Stomach (tissue), 9 donors: ENCODE data around the gene GZMM. TPM values are rescaled to one million over a fixed set of nuclear protein-coding genes. Genes with fewer than 3 reads are reported as not detected.

Experiments used
- DNase-seq, 2 donors: peaks; one replicate each; pipeline versions ENCODE4 v3.0.0 to v3.0.0-alpha.2; 2013 to 2019
- H3K27ac ChIP-seq, 5 donors: fragments of 200-600 bp in 4 of 5; sonication (generic) in 4 of 5; one replicate each; pipeline ENCODE4 v1.5.1; 2013 to 2019; ENCODE audit warnings: mild to moderate bottlenecking in 1 of 5, moderate library complexity in 1 of 5
- H3K27me3 ChIP-seq, 3 donors: fragments of 200-600 bp; sonication (generic); one replicate each; pipeline ENCODE4 v1.5.1; 2017 to 2019; ENCODE audit warnings: mixed run types in 1 of 3
- H3K36me3 ChIP-seq, 4 donors: fragments of 200-600 bp; sonication (generic); 1 replicate in 3 of 4; 2 replicates in 1 of 4; pipeline ENCODE4 v1.5.1; 2016 to 2019
- H3K4me1 ChIP-seq, 4 donors: fragments of 200-600 bp; sonication (generic); one replicate each; pipeline ENCODE4 v1.5.1; 2016 to 2019
- H3K4me3 ChIP-seq, 4 donors: fragments of 200-600 bp; sonication (generic) in 3 of 4; one replicate each; pipeline ENCODE4 v1.5.1; 2016 to 2019; ENCODE audit warnings: mild to moderate bottlenecking in 1 of 4
- H3K9me3 ChIP-seq, 4 donors: fragments of 200-600 bp; sonication (generic); one replicate each; pipeline ENCODE4 v1.5.1; 2016 to 2019
- EP300 ChIP-seq: sonication (generic); formaldehyde crosslinking; IDR thresholded peaks from one replicate; pipeline ENCODE4 v1.6.1; 2017; ENCODE audit warnings: antibody characterized with exemption
- POLR2A ChIP-seq, 4 donors: fragments of 450-650 bp; IDR thresholded peaks; one replicate each; pipeline ENCODE4 v1.6.1; 2016; ENCODE audit warnings: antibody characterized with exemption in 4 of 4, control low read depth in 2 of 4, mild to moderate bottlenecking in 1 of 4, moderate library complexity in 1 of 4
- POLR2AphosphoS5 ChIP-seq, 3 donors: sonication (generic); formaldehyde crosslinking; IDR thresholded peaks; one replicate each; pipeline ENCODE4 v1.6.1; 2016; ENCODE audit warnings: antibody characterized with exemption in 3 of 3
- WGBS, 5 donors: extraction: QIAGEN DNeasy Blood & Tissue Kit in 3 of 5; methylation state at CpG; one replicate each; pipeline versions ENCODE4 v1.1.5 to v1.1.7; 2013 to 2018; 5-methylcytosine and 5-hydroxymethylcytosine counted together
- intact Hi-C: fragments of 100-400 bp; cut with DNase I; formaldehyde crosslinking; loops from one replicate; pipeline ENCODE4 v1.15.1; 2023; ENCODE audit warnings: low total_unique reads
- polyA plus RNA-seq, 3 donors: library from polyadenylated mRNA; stranded (reverse); fragments of 200-250 nt; gene quantifications; one replicate each; pipeline ENCODE4 v1.2.3, GENCODE V29; 2013
- total RNA-seq, 5 donors: library from RNA; depleted of rRNA; stranded (reverse); fragments of >200 nt; gene quantifications; one replicate each; pipeline versions ENCODE4 v1.1.0 to v1.2.3, GENCODE V29; 2014 to 2016
- TF ChIP-seq, protein P1 (sequence below), 7 experiments: fragments of 450-650 bp in 4 of 7; fragments of 200-600 bp in 3 of 7; sonication (generic) in 3 of 7; IDR thresholded peaks; one replicate each; pipeline ENCODE4 v1.5.1; 2016 to 2019; ENCODE audit warnings: antibody characterized with exemption in 7 of 7, control low read depth in 2 of 7, mild to moderate bottlenecking in 1 of 7
- donor health status: healthy with polysubstance abuse.
- donor health status: Bipolar disorder and iron deficiency.
- donor health status: healthy.

GZMM gene
- total and polyA plus RNA-seq, 8 donors: 0.37 to 6.6 (median 0.93) TPM; not detected in 3

DNA sequence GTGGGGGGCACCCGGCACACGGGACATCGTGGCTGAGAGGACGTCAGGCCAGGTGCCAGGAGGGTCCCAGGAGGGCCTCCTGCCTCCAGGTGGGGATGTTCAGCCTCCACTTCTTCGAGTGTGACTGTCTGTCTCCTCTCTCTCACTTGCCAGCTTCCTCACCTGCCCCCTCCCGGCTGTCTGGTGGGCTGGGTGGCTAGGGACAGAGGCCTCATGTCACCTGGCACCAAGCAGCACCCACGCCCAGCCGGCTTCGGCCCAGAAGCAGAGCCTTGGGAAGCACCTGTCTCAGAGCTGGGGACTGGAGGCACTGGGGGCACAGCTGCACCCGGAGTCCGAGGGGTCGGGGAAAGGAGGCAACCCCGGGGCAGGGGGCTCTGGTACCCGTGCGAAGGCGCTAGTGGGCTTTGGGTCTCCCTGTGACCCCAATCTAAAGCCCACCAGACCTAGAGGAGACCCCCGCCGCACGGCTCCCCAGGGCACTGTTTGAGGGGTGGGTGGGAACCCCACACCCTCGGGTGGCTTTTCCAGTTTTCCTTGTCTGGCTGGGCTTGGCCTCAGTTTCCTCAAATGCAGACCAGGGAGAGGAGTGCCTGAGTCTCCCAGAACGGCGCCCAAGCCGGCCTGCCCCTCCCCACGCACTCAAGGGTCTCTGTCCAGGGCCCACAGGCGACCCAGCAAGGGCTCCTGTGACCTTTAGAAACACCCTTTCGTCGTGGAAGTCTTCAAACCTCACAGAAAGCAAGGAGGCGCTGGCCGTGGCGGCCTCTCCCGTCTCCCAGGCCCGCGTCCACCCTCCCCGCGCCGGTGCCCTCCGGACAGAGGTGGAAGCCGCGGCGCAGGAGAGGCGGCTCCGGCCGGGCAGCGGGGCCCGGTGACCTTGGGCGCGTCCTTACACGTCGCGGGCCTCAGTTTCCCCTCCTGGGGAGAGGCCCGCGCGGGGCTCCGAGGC is 45.2 kb downstream of the GZMM start:
- Histone ChIP-seq H3K27me3 (peaks cover 33 to 94% (median 49%) of the 10 kb centered on the region in 3 donors), H3K4me3 (peak overlapping the region in 2 of 4 donors; percentile 10 to 16), H3K27ac (no peak overlapping the region), H3K36me3 (no peaks in the 10 kb centered on the region), H3K9me3 (no peaks in the 10 kb centered on the region), H3K4me1 (peaks cover 13 to 41% (median 38%) of the 10 kb centered on the region in 4 donors)
- peak in 1 of 2 donors; percentile 34 for DNase-seq
- intact Hi-C loops: no loop called here
- no peak for TF ChIP-seq POLR2AphosphoS5 (IDR thresholded peaks at IDR 0.05)
- TF ChIP-seq, protein P1, sequence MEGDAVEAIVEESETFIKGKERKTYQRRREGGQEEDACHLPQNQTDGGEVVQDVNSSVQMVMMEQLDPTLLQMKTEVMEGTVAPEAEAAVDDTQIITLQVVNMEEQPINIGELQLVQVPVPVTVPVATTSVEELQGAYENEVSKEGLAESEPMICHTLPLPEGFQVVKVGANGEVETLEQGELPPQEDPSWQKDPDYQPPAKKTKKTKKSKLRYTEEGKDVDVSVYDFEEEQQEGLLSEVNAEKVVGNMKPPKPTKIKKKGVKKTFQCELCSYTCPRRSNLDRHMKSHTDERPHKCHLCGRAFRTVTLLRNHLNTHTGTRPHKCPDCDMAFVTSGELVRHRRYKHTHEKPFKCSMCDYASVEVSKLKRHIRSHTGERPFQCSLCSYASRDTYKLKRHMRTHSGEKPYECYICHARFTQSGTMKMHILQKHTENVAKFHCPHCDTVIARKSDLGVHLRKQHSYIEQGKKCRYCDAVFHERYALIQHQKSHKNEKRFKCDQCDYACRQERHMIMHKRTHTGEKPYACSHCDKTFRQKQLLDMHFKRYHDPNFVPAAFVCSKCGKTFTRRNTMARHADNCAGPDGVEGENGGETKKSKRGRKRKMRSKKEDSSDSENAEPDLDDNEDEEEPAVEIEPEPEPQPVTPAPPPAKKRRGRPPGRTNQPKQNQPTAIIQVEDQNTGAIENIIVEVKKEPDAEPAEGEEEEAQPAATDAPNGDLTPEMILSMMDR (IDR thresholded peaks at IDR 0.05): no peak
- 12 to 18% (median 13%) methylated on average over 39 to 54 of the region's 54 CpGs for WGBS, 5 donors

DNA sequence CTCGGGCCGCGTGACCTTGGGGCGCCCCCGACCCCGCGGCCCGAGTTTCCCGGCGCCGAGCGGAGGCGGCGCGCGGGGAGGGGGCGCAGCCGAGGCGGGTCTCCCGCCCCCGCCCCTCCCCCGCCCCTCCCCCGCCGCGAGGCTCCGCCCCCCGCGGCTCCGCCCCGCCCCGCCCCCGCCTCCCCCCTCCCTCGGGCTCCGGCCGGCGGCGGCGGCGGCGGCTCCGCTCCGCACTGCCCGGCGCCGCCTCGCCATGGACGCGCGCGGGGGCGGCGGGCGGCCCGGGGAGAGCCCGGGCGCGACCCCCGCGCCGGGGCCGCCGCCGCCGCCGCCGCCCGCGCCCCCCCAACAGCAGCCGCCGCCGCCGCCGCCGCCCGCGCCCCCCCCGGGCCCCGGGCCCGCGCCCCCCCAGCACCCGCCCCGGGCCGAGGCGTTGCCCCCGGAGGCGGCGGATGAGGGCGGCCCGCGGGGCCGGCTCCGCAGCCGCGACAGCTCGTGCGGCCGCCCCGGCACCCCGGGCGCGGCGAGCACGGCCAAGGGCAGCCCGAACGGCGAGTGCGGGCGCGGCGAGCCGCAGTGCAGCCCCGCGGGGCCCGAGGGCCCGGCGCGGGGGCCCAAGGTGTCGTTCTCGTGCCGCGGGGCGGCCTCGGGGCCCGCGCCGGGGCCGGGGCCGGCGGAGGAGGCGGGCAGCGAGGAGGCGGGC is 46.0 kb downstream of the GZMM start, which contains the start of gene HCN2:
Gene HCN2, plus strand, starts transcription at position 189 of the 703 bp plus-strand sequence. Its CDS starts 65 bp downstream, at position 254.
- no peak for DNase-seq
- intact Hi-C loops: no loop called here
- Histone ChIP-seq H3K4me3 (peak within 1 kb of the TSS in 3 of 4 donors; percentile 10 to 26 (median 22)), H3K27ac (no peak within 1 kb of the TSS), H3K4me1 (peaks cover 13 to 35% (median 31%) of the 10 kb centered on the region in 4 donors), H3K36me3 (no peaks in the 10 kb centered on the region), H3K27me3 (peaks cover 33 to 94% (median 49%) of the 10 kb centered on the region in 3 donors), H3K9me3 (no peaks in the 10 kb centered on the region)
- TF ChIP-seq, protein P1 (IDR thresholded peaks at IDR 0.05): no peak
- no peak for TF ChIP-seq POLR2AphosphoS5 (IDR thresholded peaks at IDR 0.05)
- no peak for TF ChIP-seq EP300
- no peak for TF ChIP-seq POLR2A (IDR thresholded peaks at IDR 0.05)
- 1 to 11% (median 1%) methylated on average over 16 to 118 of the region's 132 CpGs; no CpG with 5 or more reads in 1 of the 5 donors for WGBS, 5 donors

DNA sequence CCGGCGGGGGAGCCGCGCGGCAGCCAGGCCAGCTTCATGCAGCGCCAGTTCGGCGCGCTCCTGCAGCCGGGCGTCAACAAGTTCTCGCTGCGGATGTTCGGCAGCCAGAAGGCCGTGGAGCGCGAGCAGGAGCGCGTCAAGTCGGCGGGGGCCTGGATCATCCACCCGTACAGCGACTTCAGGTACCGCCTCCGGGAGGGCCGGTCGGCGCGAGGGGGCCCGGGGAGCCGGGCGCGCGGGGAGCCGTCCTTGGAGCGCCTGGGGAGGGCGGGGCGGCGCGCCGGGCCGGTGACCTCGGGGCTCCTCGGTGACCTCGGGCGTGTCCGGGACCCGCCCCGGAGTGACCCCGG is 46.5 kb downstream of the GZMM start:
- intact Hi-C loops: no loop called here

More for the DNA sequence above, 46.5 kb downstream of the GZMM start:
- 0 to 1% (median 1%) methylated on average over 4 to 50 of the region's 50 CpGs; no CpG with 5 or more reads in 1 of the 5 donors for WGBS, 5 donors
- peaks cover 33 to 94% (median 49%) of the 10 kb centered on the region in 3 donors for H3K27me3 ChIP-seq
- no peak overlapping the region for H3K27ac ChIP-seq
- H3K36me3 ChIP-seq: no peaks in the 10 kb centered on the region
- peaks cover 13 to 35% (median 31%) of the 10 kb centered on the region in 4 donors for H3K4me1 ChIP-seq
- no peaks in the 10 kb centered on the region for H3K9me3 ChIP-seq
- H3K4me3 ChIP-seq: peak overlapping the region in 2 of 4 donors; percentile 22 to 26
- peak in 1 of 2 donors; percentile 64 for DNase-seq
- TF ChIP-seq, protein P1 (IDR thresholded peaks at IDR 0.05): no peak
- no peak for TF ChIP-seq EP300
- TF ChIP-seq POLR2AphosphoS5 (IDR thresholded peaks at IDR 0.05): no peak
- TF ChIP-seq POLR2A (IDR thresholded peaks at IDR 0.05): no peak
